Measurements from ENCODE around the gene PTPRD. TPM values are rescaled to one million over a fixed set of nuclear protein-coding genes. Genes with fewer than 3 reads are reported as not detected.

Gene PTPRD
- total and polyA plus RNA-seq, 3 experiments from 2014 or later, result 0.02 to 0.04 TPM; not detected in 1

DNA sequence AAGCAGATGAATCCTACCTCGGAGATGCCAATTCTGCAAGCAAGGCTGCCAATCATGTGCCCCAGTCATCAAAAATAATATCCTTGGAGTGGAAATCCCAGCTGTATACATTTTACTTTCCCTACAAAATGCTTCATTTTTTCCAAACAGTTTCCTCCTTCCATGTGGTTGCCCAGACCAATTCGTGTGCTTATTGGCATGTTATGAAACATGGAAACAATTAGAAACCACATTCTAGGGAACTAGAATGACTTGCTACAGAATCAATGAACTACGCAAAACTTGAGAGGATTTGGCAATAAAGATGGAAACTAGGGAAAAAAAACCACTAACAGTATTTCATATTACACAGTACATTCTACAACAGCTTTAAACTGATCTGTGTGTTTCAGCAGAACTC lies 2228.7 kb downstream of the PTPRD start:
- POLR2A ChIA-PET, result no interaction called here

DNA sequence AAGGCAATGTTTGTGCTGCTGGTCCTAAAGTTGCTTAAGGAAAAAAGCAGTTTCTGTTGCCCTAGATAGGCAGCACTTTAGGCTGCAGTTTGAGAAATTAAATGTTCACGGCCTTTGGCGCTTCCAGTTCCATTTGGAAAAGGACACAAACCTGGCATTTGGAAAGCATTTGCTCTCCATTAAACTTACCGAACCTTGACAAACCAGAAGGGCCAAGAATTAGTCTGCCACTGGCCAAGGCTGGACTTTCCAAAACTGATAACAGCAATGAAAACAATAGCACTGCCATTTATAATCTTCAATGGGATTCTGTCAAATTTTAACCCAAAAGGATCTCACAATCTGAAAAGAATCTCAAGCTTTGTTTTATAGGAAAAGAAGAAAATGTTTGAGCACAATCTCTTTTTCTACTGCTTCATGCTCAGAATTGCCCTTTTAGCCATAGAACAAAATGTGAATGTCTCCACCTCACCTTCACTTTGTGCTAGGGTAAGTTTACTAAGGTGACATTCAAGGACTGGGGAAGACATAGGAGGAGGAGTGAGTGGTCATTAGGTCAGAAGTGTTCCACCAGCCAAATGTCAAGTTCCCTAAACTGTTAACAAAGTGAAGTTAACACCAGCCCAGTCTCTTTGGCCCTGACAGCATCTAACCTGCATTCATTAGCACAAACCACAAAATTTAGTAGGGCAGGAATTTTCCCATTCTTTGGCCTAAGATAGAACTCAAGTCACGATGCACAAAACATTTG lies 2229.8 kb downstream of the PTPRD start:
- CTCF ChIA-PET, result no interaction called here
- POLR2A ChIA-PET, result no interaction called here
- no peaks in the 10 kb centered on the region for H3K9me3 ChIP-seq (ENCODE audit: low read length)
- no peaks in the 10 kb centered on the region for H3K4me1 Mint-ChIP-seq
- no peak overlapping the region for H3K27ac ChIP-seq (ENCODE audit: low read depth, low read length)
- no peaks in the 10 kb centered on the region for H3K36me3 Mint-ChIP-seq
- no peaks in the 10 kb centered on the region for H3K27me3 ChIP-seq (ENCODE audit: insufficient read depth, low read length, poor library complexity, severe bottlenecking)
- H3K36me3 ChIP-seq (ENCODE audit: insufficient read depth, low read length), result no peaks in the 10 kb centered on the region
- peaks cover 0 to 2% of the 10 kb centered on the region in 2 donors for H3K27me3 Mint-ChIP-seq
- no peak overlapping the region for H3K4me3 Mint-ChIP-seq
- no peak overlapping the region for H3K4me3 ChIP-seq (ENCODE audit: low read length)
- H3K9me3 Mint-ChIP-seq, result no peaks in the 10 kb centered on the region
- H3K27ac Mint-ChIP-seq, result no peak overlapping the region
- H3K4me1 ChIP-seq (ENCODE audit: insufficient read depth, low read length), result no peaks in the 10 kb centered on the region
- no peak for DNase-seq

More for the DNA sequence above, 2228.7 kb downstream of the PTPRD start:
- Mint-ChIP-seq H3K36me3 (no peaks in the 10 kb centered on the region), H3K4me1 (no peaks in the 10 kb centered on the region), H3K9me3 (no peaks in the 10 kb centered on the region), H3K27ac (no peak overlapping the region), H3K4me3 (no peak overlapping the region), H3K27me3 (peaks cover 0 to 2% of the 10 kb centered on the region in 2 donors)
- Histone ChIP-seq H3K27ac (ENCODE audit: low read depth, low read length) (no peak overlapping the region), H3K27me3 (ENCODE audit: insufficient read depth, low read length, poor library complexity, severe bottlenecking) (no peaks in the 10 kb centered on the region), H3K4me3 (ENCODE audit: low read length) (no peak overlapping the region), H3K9me3 (ENCODE audit: low read length) (no peaks in the 10 kb centered on the region), H3K36me3 (ENCODE audit: insufficient read depth, low read length) (no peaks in the 10 kb centered on the region), H3K4me1 (ENCODE audit: insufficient read depth, low read length) (no peaks in the 10 kb centered on the region)
- CTCF ChIA-PET, result no interaction called here
- DNase-seq, result no peak

DNA sequence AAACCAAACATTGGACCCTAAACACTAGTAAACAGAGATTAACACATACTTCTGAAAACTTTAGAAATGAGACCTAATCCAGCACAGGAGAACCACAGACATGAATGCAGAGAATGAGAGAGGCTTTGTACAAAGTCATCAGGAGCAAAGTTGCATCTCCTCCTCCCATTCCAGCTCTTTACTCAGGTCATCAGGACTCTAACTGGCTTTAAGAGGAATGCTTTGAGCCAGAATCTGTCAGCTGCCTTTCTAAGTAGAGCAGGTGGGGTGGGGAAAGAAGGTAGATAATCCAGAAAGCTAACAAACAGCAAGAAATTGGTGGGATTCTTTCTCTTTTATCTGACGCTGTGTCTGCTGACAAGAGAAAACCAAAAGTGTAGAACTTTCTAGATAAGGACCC lies 2230.5 kb downstream of the PTPRD start:
- Histone ChIP-seq H3K27me3 (ENCODE audit: insufficient read depth, low read length, poor library complexity, severe bottlenecking) (no peaks in the 10 kb centered on the region), H3K4me1 (ENCODE audit: insufficient read depth, low read length) (no peaks in the 10 kb centered on the region), H3K9me3 (ENCODE audit: low read length) (no peaks in the 10 kb centered on the region), H3K4me3 (ENCODE audit: low read length) (no peak overlapping the region), H3K36me3 (ENCODE audit: insufficient read depth, low read length) (no peaks in the 10 kb centered on the region), H3K27ac (ENCODE audit: low read depth, low read length) (no peak overlapping the region)
- H3K9me3 Mint-ChIP-seq, result no peaks in the 10 kb centered on the region
- H3K36me3 Mint-ChIP-seq, result no peaks in the 10 kb centered on the region
- peaks cover 0 to 2% of the 10 kb centered on the region in 2 donors for H3K27me3 Mint-ChIP-seq
- no peak for DNase-seq
- ChIA-PET POLR2A (no interaction called here), CTCF (no interaction called here)
- no peaks in the 10 kb centered on the region for H3K4me1 Mint-ChIP-seq
- H3K4me3 Mint-ChIP-seq, result no peak overlapping the region
- no peak overlapping the region for H3K27ac Mint-ChIP-seq

DNA sequence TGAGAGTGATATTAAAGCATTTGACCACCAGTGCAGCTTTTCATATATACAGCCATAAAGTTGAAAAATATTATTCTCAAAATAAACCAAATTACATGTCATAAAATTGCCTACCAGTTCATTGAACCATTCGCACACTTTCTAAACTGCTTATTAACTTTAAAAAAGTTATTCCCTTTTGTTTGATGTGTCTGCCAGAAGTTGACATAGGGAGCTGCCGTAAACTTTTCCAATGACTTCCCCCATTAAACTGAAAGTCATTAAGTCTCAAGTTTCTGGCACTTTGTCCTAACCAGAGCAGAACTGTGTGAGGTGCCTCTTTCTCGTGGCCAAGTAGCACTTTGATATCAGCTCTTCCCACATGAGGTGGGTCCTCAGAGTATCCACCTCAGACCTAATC lies 2231.2 kb downstream of the PTPRD start:
- Histone ChIP-seq H3K27ac (ENCODE audit: low read depth, low read length) (no peak overlapping the region), H3K36me3 (ENCODE audit: insufficient read depth, low read length) (no peaks in the 10 kb centered on the region), H3K27me3 (ENCODE audit: insufficient read depth, low read length, poor library complexity, severe bottlenecking) (no peaks in the 10 kb centered on the region), H3K4me1 (ENCODE audit: insufficient read depth, low read length) (no peaks in the 10 kb centered on the region), H3K9me3 (ENCODE audit: low read length) (no peaks in the 10 kb centered on the region), H3K4me3 (ENCODE audit: low read length) (no peak overlapping the region)
- CTCF ChIA-PET, result no interaction called here
- Mint-ChIP-seq H3K9me3 (no peaks in the 10 kb centered on the region), H3K27ac (no peak overlapping the region), H3K4me3 (no peak overlapping the region), H3K4me1 (no peaks in the 10 kb centered on the region), H3K36me3 (no peaks in the 10 kb centered on the region), H3K27me3 (peaks cover 0 to 4% of the 10 kb centered on the region in 2 donors)
- DNase-seq, result no peak
- POLR2A ChIA-PET, result no interaction called here

DNA sequence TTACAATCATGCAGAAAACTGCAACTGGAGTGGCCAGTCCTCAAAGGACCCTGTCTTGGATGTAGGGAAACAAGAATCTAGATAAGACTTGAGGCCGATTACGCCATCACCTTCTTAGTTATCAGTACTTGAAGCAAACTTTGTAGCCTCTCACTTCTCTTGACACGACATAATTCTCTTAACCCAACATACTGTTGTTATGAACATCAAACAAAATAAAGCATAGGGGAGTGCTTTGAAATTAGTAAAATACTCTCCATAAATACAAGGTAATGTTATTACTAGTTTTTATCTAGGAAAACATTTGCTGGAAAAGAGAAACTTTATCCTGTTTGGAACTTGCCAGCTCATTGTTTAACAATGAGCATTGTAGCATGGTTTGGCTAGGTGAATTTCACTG lies 2238.3 kb downstream of the PTPRD start:
- ChIA-PET POLR2A (no interaction called here), CTCF (no interaction called here)
- Histone ChIP-seq H3K4me1 (ENCODE audit: insufficient read depth, low read length) (no peaks in the 10 kb centered on the region), H3K9me3 (ENCODE audit: low read length) (no peaks in the 10 kb centered on the region), H3K27me3 (ENCODE audit: insufficient read depth, low read length, poor library complexity, severe bottlenecking) (no peaks in the 10 kb centered on the region), H3K36me3 (ENCODE audit: insufficient read depth, low read length) (no peaks in the 10 kb centered on the region), H3K27ac (ENCODE audit: low read depth, low read length) (no peak overlapping the region), H3K4me3 (ENCODE audit: low read length) (no peak overlapping the region)
- no peak for DNase-seq
- H3K4me1 Mint-ChIP-seq, result no peaks in the 10 kb centered on the region
- H3K27me3 Mint-ChIP-seq, result peaks cover 0 to 3% of the 10 kb centered on the region in 2 donors
- H3K9me3 Mint-ChIP-seq, result no peaks in the 10 kb centered on the region
- H3K27ac Mint-ChIP-seq, result no peak overlapping the region
- H3K36me3 Mint-ChIP-seq, result no peaks in the 10 kb centered on the region
- no peak overlapping the region for H3K4me3 Mint-ChIP-seq

DNA sequence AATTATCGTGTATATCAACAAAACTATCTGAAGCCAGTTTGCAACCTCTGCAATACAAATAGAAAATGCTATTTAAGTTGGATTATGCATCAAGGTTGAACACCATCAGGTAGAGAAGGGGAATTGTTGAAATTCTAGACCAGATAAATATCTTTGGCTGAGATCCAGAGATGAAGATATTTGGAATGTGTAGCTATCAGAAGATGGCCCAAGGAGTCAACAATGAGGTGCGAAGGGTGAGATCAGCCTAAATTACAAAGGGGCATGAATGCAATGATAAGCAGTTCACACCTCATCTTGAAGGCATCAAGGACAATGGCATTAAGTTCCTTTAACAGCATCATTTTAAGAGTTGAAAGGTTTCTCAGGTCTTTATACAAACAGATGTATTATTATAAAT lies 2241.1 kb downstream of the PTPRD start:
- Histone ChIP-seq H3K27ac (ENCODE audit: low read depth, low read length) (no peak overlapping the region), H3K27me3 (ENCODE audit: insufficient read depth, low read length, poor library complexity, severe bottlenecking) (no peaks in the 10 kb centered on the region), H3K4me1 (ENCODE audit: insufficient read depth, low read length) (no peaks in the 10 kb centered on the region), H3K9me3 (ENCODE audit: low read length) (no peaks in the 10 kb centered on the region), H3K4me3 (ENCODE audit: low read length) (no peak overlapping the region), H3K36me3 (ENCODE audit: insufficient read depth, low read length) (no peaks in the 10 kb centered on the region)
- H3K27me3 Mint-ChIP-seq, result peaks cover 0 to under 1% of the 10 kb centered on the region in 2 donors
- H3K4me3 Mint-ChIP-seq, result no peak overlapping the region
- H3K4me1 Mint-ChIP-seq, result no peaks in the 10 kb centered on the region
- DNase-seq, result no peak
- CTCF ChIA-PET, result no interaction called here
- no peak overlapping the region for H3K27ac Mint-ChIP-seq
- H3K36me3 Mint-ChIP-seq, result no peaks in the 10 kb centered on the region
- H3K9me3 Mint-ChIP-seq, result no peaks in the 10 kb centered on the region
- POLR2A ChIA-PET, result no interaction called here

DNA sequence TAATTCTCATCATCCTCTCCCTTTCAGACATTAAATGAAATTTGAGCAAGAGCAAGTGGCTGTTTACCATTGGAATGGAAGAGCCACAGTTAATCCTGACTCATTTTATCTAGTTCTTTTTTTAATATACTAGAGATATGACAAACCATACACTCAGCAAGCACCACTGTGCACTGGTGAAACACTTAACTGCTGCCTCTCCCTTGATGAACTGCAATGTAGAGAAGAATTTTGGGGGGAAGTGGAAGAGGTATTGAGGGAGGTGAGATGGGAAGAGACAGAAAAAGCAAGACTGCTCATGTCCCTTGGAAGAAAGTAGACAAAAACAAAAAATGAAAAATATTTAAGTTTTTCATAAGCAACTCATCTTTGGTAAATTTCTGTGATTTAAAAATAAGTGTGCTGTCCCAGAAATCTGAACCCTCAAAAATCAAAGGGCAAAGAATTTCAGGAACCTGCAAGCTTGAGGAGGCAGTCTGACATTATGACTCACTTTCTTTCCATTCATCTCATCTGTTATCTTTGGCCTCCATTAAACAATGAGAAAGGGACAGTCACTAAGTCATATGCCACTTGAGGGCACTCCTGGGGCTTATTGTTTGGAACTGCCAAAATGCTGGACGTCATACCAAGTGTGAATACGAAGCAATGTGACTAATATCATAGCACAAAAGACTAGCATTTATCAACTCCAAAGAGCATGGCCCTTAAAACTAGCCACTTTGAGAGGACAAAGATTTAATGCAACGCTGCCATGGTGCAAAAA lies 2246.5 kb downstream of the PTPRD start:
- no peak overlapping the region for H3K4me3 Mint-ChIP-seq
- H3K4me1 Mint-ChIP-seq, result no peaks in the 10 kb centered on the region
- CTCF ChIA-PET, result no interaction called here
- no peaks in the 10 kb centered on the region for H3K9me3 Mint-ChIP-seq
- no peaks in the 10 kb centered on the region for H3K36me3 Mint-ChIP-seq
- H3K27me3 ChIP-seq (ENCODE audit: insufficient read depth, low read length, poor library complexity, severe bottlenecking), result no peaks in the 10 kb centered on the region
- DNase-seq, result no peak
- peaks cover 0 to 7% of the 10 kb centered on the region in 2 donors for H3K27me3 Mint-ChIP-seq
- no peak overlapping the region for H3K27ac ChIP-seq (ENCODE audit: low read depth, low read length)
- no peak overlapping the region for H3K4me3 ChIP-seq (ENCODE audit: low read length)
- no peaks in the 10 kb centered on the region for H3K4me1 ChIP-seq (ENCODE audit: insufficient read depth, low read length)
- H3K27ac Mint-ChIP-seq, result no peak overlapping the region
- H3K9me3 ChIP-seq (ENCODE audit: low read length), result no peaks in the 10 kb centered on the region
- no peaks in the 10 kb centered on the region for H3K36me3 ChIP-seq (ENCODE audit: insufficient read depth, low read length)
- POLR2A ChIA-PET, result no interaction called here

DNA sequence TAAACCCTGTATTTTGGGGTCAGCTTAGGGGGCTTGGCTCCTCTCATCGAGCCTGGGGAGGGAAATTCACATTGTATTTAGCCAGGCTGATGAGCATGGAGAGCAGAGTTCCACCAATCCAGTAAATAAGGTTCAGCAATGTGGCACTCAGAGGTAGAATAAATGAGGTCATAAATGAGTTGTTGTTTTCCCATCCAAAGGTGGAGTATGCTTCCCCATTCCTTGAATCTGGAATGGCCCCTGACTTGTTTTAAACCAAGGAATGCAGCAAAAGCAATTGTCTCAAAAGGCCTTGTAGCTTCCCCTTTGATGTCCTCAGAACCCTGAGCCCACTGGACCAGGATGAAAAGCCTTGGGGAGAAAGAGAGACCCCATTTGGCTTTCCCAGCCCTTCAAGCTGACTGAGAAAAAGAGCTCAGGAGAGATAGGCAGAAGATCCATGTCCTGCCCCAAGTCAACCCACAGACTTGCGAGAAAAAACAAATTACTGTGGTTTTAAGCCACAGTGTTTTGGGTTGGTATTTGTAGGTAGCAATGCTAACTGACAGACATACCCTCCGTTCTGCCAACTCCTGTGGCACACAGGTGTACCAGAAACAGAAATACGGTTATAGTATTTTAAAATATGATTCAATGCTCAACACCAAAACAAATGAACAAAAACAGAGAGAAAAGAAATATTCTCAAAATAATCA lies 2247.2 kb downstream of the PTPRD start:
- Mint-ChIP-seq H3K27ac (no peak overlapping the region), H3K36me3 (no peaks in the 10 kb centered on the region), H3K9me3 (no peaks in the 10 kb centered on the region), H3K27me3 (peaks cover 0 to 7% of the 10 kb centered on the region in 2 donors), H3K4me1 (no peaks in the 10 kb centered on the region), H3K4me3 (no peak overlapping the region)
- DNase-seq, result no peak
- CTCF ChIA-PET, result no interaction called here
- Histone ChIP-seq H3K9me3 (ENCODE audit: low read length) (no peaks in the 10 kb centered on the region), H3K27ac (ENCODE audit: low read depth, low read length) (no peak overlapping the region), H3K27me3 (ENCODE audit: insufficient read depth, low read length, poor library complexity, severe bottlenecking) (no peaks in the 10 kb centered on the region), H3K4me1 (ENCODE audit: insufficient read depth, low read length) (no peaks in the 10 kb centered on the region), H3K36me3 (ENCODE audit: insufficient read depth, low read length) (no peaks in the 10 kb centered on the region), H3K4me3 (ENCODE audit: low read length) (no peak overlapping the region)
- POLR2A ChIA-PET, result no interaction called here
